SU-DHL-6 (cell line): ENCODE data around the gene TREM2.

Experiments used
- H2AFZ ChIP-seq: fragments of 200-600 bp; sonication (generic); 2 replicates; pipeline ENCODE4 v1.6.1; 2014; ENCODE audit warnings: low read depth, mild to moderate bottlenecking, moderate library complexity, mixed read lengths, antibody characterized with exemption, low read length; ENCODE audit not compliant: severe bottlenecking
- H3F3A ChIP-seq: fragments of 200-600 bp; shearing (Covaris generic); 2 replicates; pipeline ENCODE4 v1.6.0; 2016; ENCODE audit warnings: antibody characterized with exemption, mild to moderate bottlenecking; ENCODE audit not compliant: insufficient read depth
- H3K27ac ChIP-seq: fragments of 200-600 bp; sonication (generic); 2 replicates; pipeline ENCODE4 v1.5.1; 2016; ENCODE audit warnings: low read depth, mild to moderate bottlenecking, low read length, moderate library complexity, mixed read lengths
- H3K27me3 ChIP-seq: fragments of 200-600 bp; sonication (generic), shearing (Covaris generic); 2 replicates; pipeline ENCODE4 v1.6.0; 2014; ENCODE audit warnings: mild to moderate bottlenecking, low read length
- H3K36me3 ChIP-seq: fragments of 200-600 bp; sonication (generic); 2 replicates; pipeline ENCODE4 v1.6.1; 2014; ENCODE audit warnings: mild to moderate bottlenecking, low read length, mixed read lengths
- H3K4me2 ChIP-seq: fragments of 300-600, 200-600 bp; shearing (Covaris generic), sonication (generic); 2 replicates; pipeline ENCODE4 v1.6.0; 2014; ENCODE audit warnings: low read length, low read depth, mild to moderate bottlenecking; ENCODE audit not compliant: poor library complexity, severe bottlenecking
- H3K4me3 ChIP-seq: fragments of 200-600 bp; sonication (generic); 2 replicates; pipeline ENCODE4 v1.5.1; 2014; ENCODE audit warnings: antibody characterized with exemption, low read length, mild to moderate bottlenecking, mixed read lengths; ENCODE audit not compliant: insufficient read depth, poor library complexity, severe bottlenecking
- H3K79me2 ChIP-seq: fragments of 200-600 bp; sonication (generic); 2 replicates; pipeline ENCODE4 v1.6.1; 2014; ENCODE audit warnings: mild to moderate bottlenecking, low read length, moderate library complexity; ENCODE audit not compliant: insufficient read depth
- H3K9ac ChIP-seq: fragments of 200-600 bp; sonication (generic); 2 replicates; pipeline ENCODE4 v1.7.0; 2014; ENCODE audit warnings: mild to moderate bottlenecking, low read length
- H3K9me2 ChIP-seq: fragments of 200-600 bp; sonication (generic); replicated peaks from 2 replicates; pipeline ENCODE4 v1.6.1; 2014; ENCODE audit warnings: low read length; ENCODE audit not compliant: insufficient read depth
- H3K9me3 ChIP-seq: fragments of 200-600 bp; sonication (generic); 2 replicates; pipeline ENCODE4 v1.6.1; 2014; ENCODE audit warnings: low read length, mixed read lengths; ENCODE audit not compliant: insufficient read depth
- H4K20me1 ChIP-seq: fragments of 200-600 bp; sonication (generic); 2 replicates; pipeline ENCODE4 v1.6.1; 2014; ENCODE audit warnings: low read depth, mild to moderate bottlenecking, antibody characterized with exemption, low read length, moderate library complexity, mixed read lengths
- CTCF ChIP-seq: fragments of 200-600 bp; sonication (generic); IDR thresholded peaks from one replicate; pipeline ENCODE4 v1.5.1; 2017; ENCODE audit warnings: antibody characterized with exemption, mild to moderate bottlenecking, low read length, moderate library complexity; ENCODE audit not compliant: insufficient read depth, poor library complexity, severe bottlenecking
- EZH2phosphoT487 ChIP-seq: fragments of 200-600 bp; sonication (generic), shearing (Covaris generic); conservative IDR thresholded peaks from 2 replicates; pipeline ENCODE4 v1.6.1; 2018; ENCODE audit warnings: mild to moderate bottlenecking, antibody characterized with exemption, low read length, moderate library complexity, mixed read lengths

The TREM2 gene

GRCh38 chr6:41182069-41183034 is 19.4 kb upstream of the TREM2 start:
- H2AFZ ChIP-seq: peak overlapping the region; percentile 1
- H3K9me2 ChIP-seq: no peaks in the 10 kb centered on the region
- H3K27ac ChIP-seq: no peak overlapping the region
- H3K36me3 ChIP-seq: no peaks in the 10 kb centered on the region
- no peaks in the 10 kb centered on the region for H3K79me2 ChIP-seq
- no peaks in the 10 kb centered on the region for H3K27me3 ChIP-seq
- no peak overlapping the region for H3K4me3 ChIP-seq
- H3F3A ChIP-seq: no peaks in the 10 kb centered on the region
- no peaks in the 10 kb centered on the region for H3K9me3 ChIP-seq
- H3K9ac ChIP-seq: no peak overlapping the region
- TF ChIP-seq CTCF: peak; percentile 94
- no peak for TF ChIP-seq EZH2phosphoT487
- no peak overlapping the region for H3K4me2 ChIP-seq
- H4K20me1 ChIP-seq: no peaks in the 10 kb centered on the region

GRCh38 chr6:41181566-41181965 is 18.6 kb upstream of the TREM2 start:
- Histone ChIP-seq H3K4me2 (no peak overlapping the region), H3K9me3 (no peaks in the 10 kb centered on the region), H3K4me3 (no peak overlapping the region), H3K27me3 (no peaks in the 10 kb centered on the region), H3K9ac (no peak overlapping the region), H3K27ac (no peak overlapping the region), H3K9me2 (no peaks in the 10 kb centered on the region), H3K36me3 (no peaks in the 10 kb centered on the region), H4K20me1 (no peaks in the 10 kb centered on the region), H2AFZ (no peak overlapping the region), H3F3A (no peaks in the 10 kb centered on the region), H3K79me2 (no peaks in the 10 kb centered on the region)
- TF ChIP-seq EZH2phosphoT487 (no peak), CTCF (no peak)

- Histone ChIP-seq H3K36me3 (no peaks in the 10 kb centered on the region), H3K79me2 (no peaks in the 10 kb centered on the region), H3K4me2 (no peak overlapping the region), H3K9me2 (no peaks in the 10 kb centered on the region), H3F3A (no peaks in the 10 kb centered on the region), H2AFZ (no peak overlapping the region), H3K4me3 (no peak overlapping the region), H4K20me1 (no peaks in the 10 kb centered on the region), H3K27me3 (no peaks in the 10 kb centered on the region), H3K27ac (no peak overlapping the region), H3K9ac (no peak overlapping the region), H3K9me3 (no peaks in the 10 kb centered on the region)
- no peak for TF ChIP-seq CTCF
- no peak for TF ChIP-seq EZH2phosphoT487
Measured at GRCh38 chr6:41179163-41179562, 16.2 kb upstream of the TREM2 start.
